Activated naive CD8-positive, alpha-beta T cell (primary cell): ENCODE data around the gene FAR2.
"Not testable (repeated sequence)": the region's sequence is repeated elsewhere in the genome, so short reads cannot be mapped to it uniquely, and the experiment has no call there.

Experiments used
- H3K27ac Mint-ChIP-seq: one replicate; pipeline ENCODE4 v1.8.0; 2021; ENCODE audit warnings: mixed read lengths
- H3K27me3 Mint-ChIP-seq: one replicate; pipeline ENCODE4 v1.8.0; 2021; ENCODE audit warnings: mixed read lengths
- H3K36me3 Mint-ChIP-seq: one replicate; pipeline ENCODE4 v1.8.0; 2021; ENCODE audit warnings: mixed read lengths
- H3K4me1 Mint-ChIP-seq: one replicate; pipeline ENCODE4 v1.8.0; 2021; ENCODE audit warnings: low read depth, mixed read lengths
- H3K4me3 Mint-ChIP-seq: one replicate; pipeline ENCODE4 v1.8.0; 2021; ENCODE audit warnings: mild to moderate bottlenecking, mixed read lengths
- H3K9me3 Mint-ChIP-seq: one replicate; pipeline ENCODE4 v1.8.0; 2021; ENCODE audit warnings: low read depth, mixed read lengths

FAR2 gene

DNA sequence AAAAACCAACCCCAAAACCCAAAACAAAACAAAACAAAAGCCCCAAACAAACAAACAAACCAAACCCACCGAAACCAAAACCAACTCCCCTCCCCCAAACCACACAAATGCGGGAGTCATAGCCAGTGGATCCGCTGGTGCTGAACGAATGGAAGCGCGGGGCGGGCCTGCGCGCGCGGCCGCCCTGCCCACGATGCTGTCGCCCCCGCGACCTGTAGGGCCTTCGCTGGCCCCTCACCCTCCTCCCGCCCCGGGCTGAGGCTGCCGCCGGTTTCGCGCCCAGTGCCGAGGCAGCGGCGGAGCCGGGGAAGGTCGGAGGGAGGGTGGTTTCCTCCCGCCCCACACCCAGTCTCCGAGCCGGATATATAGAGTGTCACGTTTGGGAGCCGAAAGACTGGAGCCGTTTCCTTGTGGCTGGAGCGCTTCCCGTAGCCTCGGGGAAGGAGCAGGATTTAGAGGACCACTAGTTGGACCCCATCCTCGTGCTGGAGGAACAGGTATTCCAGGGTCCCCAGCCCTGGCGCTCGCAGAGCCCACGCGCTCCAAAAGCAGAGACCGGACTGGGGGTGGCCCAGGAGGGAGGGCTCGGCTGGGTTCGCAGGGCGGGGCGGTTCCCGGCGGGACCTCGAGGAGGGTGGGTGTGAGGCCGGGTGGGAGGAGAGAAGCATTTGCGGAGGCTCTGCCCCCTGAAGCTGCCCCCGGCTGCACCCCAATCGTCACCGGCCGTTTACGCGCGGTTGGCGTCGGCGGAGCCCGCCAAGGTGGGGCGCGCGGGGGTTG is at the start of gene FAR2:
FAR2 (plus strand) TSS at position 368 of the 780 bp plus-strand sequence. CDS start 121,172 bp downstream, outside the sequence.
- Mint-ChIP-seq H3K36me3 (no peaks in the 10 kb centered on the region), H3K4me3 (peak within 1 kb of the TSS; percentile 89), H3K27ac (peak within 1 kb of the TSS; percentile 76)

DNA sequence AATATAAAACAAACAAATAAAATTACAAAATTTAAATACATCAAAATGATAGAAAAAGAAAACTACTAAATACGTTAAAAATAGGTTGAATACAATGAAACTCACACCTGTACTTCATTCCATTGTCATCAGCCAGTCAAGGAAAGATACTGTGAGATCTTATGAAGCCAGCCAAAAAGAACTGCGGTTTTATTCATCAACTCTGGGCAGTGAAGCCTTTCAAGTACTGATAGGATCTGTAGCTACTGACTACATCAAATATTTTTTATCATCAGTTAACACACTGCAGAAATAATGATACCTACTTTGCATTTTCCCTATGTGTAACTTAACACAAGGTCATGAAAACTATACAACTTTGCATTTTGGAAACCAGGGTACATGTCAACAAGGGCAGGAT is 46.3 kb upstream of the FAR2 start:
- Mint-ChIP-seq H3K27ac (peak overlapping the region; percentile 86), H3K4me3 (peak overlapping the region; percentile 68), H3K9me3 (peaks cover 4% of the 10 kb centered on the region), H3K4me1 (peaks cover 41% of the 10 kb centered on the region), H3K27me3 (no peaks in the 10 kb centered on the region), H3K36me3 (peaks cover 5% of the 10 kb centered on the region)

More for the DNA sequence above, at the start of gene FAR2:
- Mint-ChIP-seq H3K4me1 (peaks cover 10% of the 10 kb centered on the region), H3K27me3 (peaks cover 5% of the 10 kb centered on the region), H3K9me3 (no peaks in the 10 kb centered on the region)

DNA sequence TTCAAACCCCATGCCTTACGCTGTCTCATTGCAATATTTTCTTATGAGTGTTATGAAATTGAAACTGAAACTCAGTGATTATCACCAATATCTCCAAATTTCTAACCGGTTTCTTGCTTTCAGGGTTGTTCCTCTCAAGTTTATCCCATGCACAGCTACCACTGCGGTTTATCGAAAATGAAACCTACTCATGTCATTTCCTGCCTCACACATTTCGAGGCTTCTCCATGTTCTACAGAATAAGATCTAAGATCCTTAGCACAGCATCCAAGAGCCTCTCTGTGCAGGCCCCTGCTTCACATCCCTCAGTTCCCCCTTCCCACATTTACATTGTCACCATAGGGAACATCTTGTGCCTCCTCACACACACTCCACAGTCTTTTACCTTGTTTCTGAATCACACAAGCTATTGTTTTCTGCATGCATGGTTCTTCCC is 45.5 kb upstream of the FAR2 start:
- peaks cover 4% of the 10 kb centered on the region for H3K9me3 Mint-ChIP-seq
- peaks cover 41% of the 10 kb centered on the region for H3K4me1 Mint-ChIP-seq
- no peaks in the 10 kb centered on the region for H3K27me3 Mint-ChIP-seq
- peak overlapping the region; percentile 86 for H3K27ac Mint-ChIP-seq
- H3K36me3 Mint-ChIP-seq = peaks cover 5% of the 10 kb centered on the region
- peak overlapping the region; percentile 68 for H3K4me3 Mint-ChIP-seq

GRCh38 chr12:29104516-29104915 is 44.6 kb upstream of the FAR2 start:
- Mint-ChIP-seq H3K4me1 (peaks cover 41% of the 10 kb centered on the region), H3K36me3 (peaks cover 2% of the 10 kb centered on the region), H3K27ac (peak overlapping the region; percentile 86), H3K4me3 (peak overlapping the region; percentile 68), H3K27me3 (no peaks in the 10 kb centered on the region), H3K9me3 (peaks cover 9% of the 10 kb centered on the region)

GRCh38 chr12:29110506-29111442 is 38.3 kb upstream of the FAR2 start:
- Mint-ChIP-seq H3K4me3 (no peak overlapping the region), H3K27me3 (no peaks in the 10 kb centered on the region), H3K27ac (no peak overlapping the region), H3K4me1 (peaks cover 4% of the 10 kb centered on the region), H3K36me3 (peaks cover 22% of the 10 kb centered on the region), H3K9me3 (peaks cover 26% of the 10 kb centered on the region)

- Mint-ChIP-seq H3K4me1 (no peaks in the 10 kb centered on the region), H3K36me3 (peaks cover 20% of the 10 kb centered on the region), H3K9me3 (peaks cover 26% of the 10 kb centered on the region), H3K27ac (no peak overlapping the region), H3K27me3 (peaks cover 1% of the 10 kb centered on the region), H3K4me3 (no peak overlapping the region)
Observed at GRCh38 chr12:29113101-29113500, 36.0 kb upstream of the FAR2 start.

- Mint-ChIP-seq H3K27ac (no peak overlapping the region), H3K27me3 (peaks cover 1% of the 10 kb centered on the region), H3K9me3 (peaks cover under 1% of the 10 kb centered on the region), H3K4me3 (no peak overlapping the region), H3K36me3 (peaks cover 3% of the 10 kb centered on the region), H3K4me1 (no peaks in the 10 kb centered on the region)
Observed at GRCh38 chr12:29116414-29116813, 32.7 kb upstream of the FAR2 start.

GRCh38 chr12:29131539-29131938 is 17.5 kb upstream of the FAR2 start:
- H3K4me3 Mint-ChIP-seq = no peak overlapping the region
- H3K9me3 Mint-ChIP-seq = no peaks in the 10 kb centered on the region
- no peaks in the 10 kb centered on the region for H3K4me1 Mint-ChIP-seq
- no peaks in the 10 kb centered on the region for H3K27me3 Mint-ChIP-seq
- H3K36me3 Mint-ChIP-seq = no peaks in the 10 kb centered on the region
- H3K27ac Mint-ChIP-seq = no peak overlapping the region

DNA sequence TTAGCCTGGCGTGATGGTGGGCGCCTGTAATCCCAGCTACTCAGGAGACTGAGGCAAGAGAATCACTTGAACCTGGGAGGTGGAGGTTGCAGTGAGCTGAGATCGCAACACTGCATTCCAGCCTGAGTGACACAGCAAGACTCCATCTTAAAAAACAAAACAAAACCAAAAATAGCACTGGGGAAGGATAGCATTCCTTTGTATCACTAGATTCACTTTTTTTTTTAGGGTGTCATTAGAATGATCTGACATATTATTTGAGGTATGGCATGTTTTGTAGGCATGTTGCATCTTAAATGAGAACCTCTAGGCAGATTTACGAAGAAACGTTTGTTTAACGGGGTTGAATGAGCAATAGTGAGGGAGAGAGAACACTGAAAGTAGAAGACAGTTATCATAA is 16.8 kb upstream of the FAR2 start:
- H3K36me3 Mint-ChIP-seq = no peaks in the 10 kb centered on the region
- H3K4me3 Mint-ChIP-seq = no peak overlapping the region
- no peak overlapping the region for H3K27ac Mint-ChIP-seq
- no peaks in the 10 kb centered on the region for H3K4me1 Mint-ChIP-seq
- H3K27me3 Mint-ChIP-seq = no peaks in the 10 kb centered on the region
- H3K9me3 Mint-ChIP-seq = no peaks in the 10 kb centered on the region

DNA sequence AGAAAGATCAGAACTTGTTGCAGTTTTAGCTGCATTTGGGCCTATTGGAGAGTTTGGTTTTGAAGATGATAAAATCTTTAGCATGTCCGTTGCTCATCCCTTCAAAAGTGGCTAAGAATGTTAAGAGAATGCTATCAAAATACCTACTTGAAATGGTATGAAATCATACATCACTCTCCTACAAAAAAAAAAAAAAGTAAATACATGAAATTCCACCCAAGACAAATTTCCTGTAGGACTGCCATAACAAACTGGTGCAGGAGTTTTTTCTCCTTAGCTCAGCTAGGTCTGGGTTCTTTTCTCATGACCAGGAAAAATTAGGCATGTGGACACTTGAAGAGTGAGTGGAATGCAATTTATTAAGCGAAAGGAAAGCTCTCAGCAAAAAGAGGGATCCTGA is 15.9 kb upstream of the FAR2 start:
- Mint-ChIP-seq H3K36me3 (no peaks in the 10 kb centered on the region), H3K9me3 (no peaks in the 10 kb centered on the region), H3K27me3 (no peaks in the 10 kb centered on the region), H3K4me3 (no peak overlapping the region), H3K4me1 (no peaks in the 10 kb centered on the region), H3K27ac (no peak overlapping the region)

- Mint-ChIP-seq H3K27me3 (no peaks in the 10 kb centered on the region), H3K9me3 (no peaks in the 10 kb centered on the region), H3K27ac (no peak overlapping the region), H3K4me3 (no peak overlapping the region), H3K36me3 (no peaks in the 10 kb centered on the region), H3K4me1 (no peaks in the 10 kb centered on the region)
Observed at GRCh38 chr12:29133680-29134079, 15.4 kb upstream of the FAR2 start.

DNA sequence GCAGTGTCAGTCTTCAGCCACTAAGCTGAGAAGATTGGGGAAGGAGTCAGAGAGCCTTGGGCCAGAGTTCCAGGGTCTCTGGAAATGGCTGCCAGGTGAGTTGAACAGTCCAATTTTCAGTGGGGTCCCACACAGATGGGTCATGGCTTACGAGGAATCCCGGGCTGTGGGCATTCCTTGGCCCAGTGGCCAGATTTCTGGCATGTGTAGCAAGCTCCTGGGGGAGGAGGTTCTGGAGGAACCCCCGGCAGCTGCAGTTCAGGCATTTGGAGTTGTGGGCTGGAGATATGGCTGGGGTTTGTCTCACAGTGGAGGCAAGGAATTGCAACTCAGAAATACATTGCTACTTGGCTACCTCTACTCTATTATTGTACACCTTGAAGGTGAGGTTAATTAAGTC is 10.8 kb upstream of the FAR2 start:
- H3K9me3 Mint-ChIP-seq, H3K36me3 Mint-ChIP-seq, H3K4me3 Mint-ChIP-seq, H3K4me1 Mint-ChIP-seq, H3K27me3 Mint-ChIP-seq, H3K27ac Mint-ChIP-seq: not testable (repeated sequence)

- H3K4me3 Mint-ChIP-seq, H3K36me3 Mint-ChIP-seq, H3K27me3 Mint-ChIP-seq, H3K9me3 Mint-ChIP-seq, H3K4me1 Mint-ChIP-seq, H3K27ac Mint-ChIP-seq: not testable (repeated sequence)
Observed at GRCh38 chr12:29138855-29139254, 10.2 kb upstream of the FAR2 start.

GRCh38 chr12:29145372-29146170 is 3.5 kb upstream of the FAR2 start:
- Mint-ChIP-seq H3K4me3 (no peak overlapping the region), H3K27me3 (peaks cover 5% of the 10 kb centered on the region), H3K36me3 (no peaks in the 10 kb centered on the region), H3K27ac (no peak overlapping the region), H3K9me3 (peaks cover 3% of the 10 kb centered on the region), H3K4me1 (peaks cover 10% of the 10 kb centered on the region)
